Activated naive CD4-positive, alpha-beta T cell treated with anti-CD3 and anti-CD28 coated beads, Interleukin-2, amount 50 U/mL, for 72 hours (primary cell): ENCODE results near the gene EEIG1. TPM values are rescaled to one million over a fixed set of nuclear protein-coding genes. Genes with fewer than 3 reads are reported as not detected.
A peak's percentile ranks its signal among the peaks of the same experiment; 100 is the strongest.

ENCODE experiments used
- ATAC-seq, 2 donors: fragments of 150-1000 bp; cut with Tn5 transposase; 2 replicates each; pipeline ENCODE4 v1.10.0; 2021; ENCODE audit warnings: mild to moderate bottlenecking in 2 of 2, moderate library complexity in 2 of 2
- DNase-seq, 2 donors: peaks; one replicate each; pipeline ENCODE4 v3.0.0; 2021 to 2022; ENCODE audit warnings: low spot score in 2 of 2
- H3K27ac Mint-ChIP-seq, 2 donors: one replicate each; pipeline ENCODE4 v1.8.0; 2022; ENCODE audit warnings: mild to moderate bottlenecking in 2 of 2, mixed read lengths in 2 of 2
- H3K36me3 Mint-ChIP-seq, 2 donors: one replicate each; pipeline ENCODE4 v1.8.0; 2022; ENCODE audit warnings: mixed read lengths in 2 of 2
- H3K9me3 Mint-ChIP-seq, 2 donors: one replicate each; pipeline ENCODE4 v1.8.0; 2022; ENCODE audit warnings: mixed read lengths in 2 of 2
- total RNA-seq, 2 donors: library from RNA; stranded (reverse); gene quantifications; one replicate each; pipeline ENCODE4 v1.2.3, GENCODE V29; 2022

The EEIG1 gene
- total RNA-seq, 2 donors from 2014 or later = 63.1 to 96.5 TPM

- H3K36me3 Mint-ChIP-seq = peaks cover 0 to 32% of the 10 kb centered on the region in 2 donors
Observed at GRCh38 chr9:127959398-127959797, 21.4 kb downstream of the EEIG1 start.

GRCh38 chr9:127958728-127959127 is 22.1 kb downstream of the EEIG1 start:
- Mint-ChIP-seq H3K27ac (peak overlapping the region in 1 of 2 donors; percentile 82), H3K36me3 (peaks cover 0 to 32% of the 10 kb centered on the region in 2 donors), H3K9me3 (no peaks in the 10 kb centered on the region)
- no peak for DNase-seq
- ATAC-seq = no peak

More at GRCh38 chr9:127959398-127959797, 21.4 kb downstream of the EEIG1 start:
- DNase-seq (no peak), ATAC-seq (no peak)
- Mint-ChIP-seq H3K9me3 (no peaks in the 10 kb centered on the region), H3K27ac (peak overlapping the region; percentile 75 to 96)

- DNase-seq (peak; percentile 80 to 87), ATAC-seq (peak; percentile 89 to 92)
- H3K27ac Mint-ChIP-seq = peak overlapping the region; percentile 89
- H3K36me3 Mint-ChIP-seq = peaks cover 0 to 14% of the 10 kb centered on the region in 2 donors
- no peaks in the 10 kb centered on the region for H3K9me3 Mint-ChIP-seq
Observed at GRCh38 chr9:127955294-127956015, 25.3 kb downstream of the EEIG1 start.

GRCh38 chr9:127954831-127955293 is 25.9 kb downstream of the EEIG1 start:
- Mint-ChIP-seq H3K27ac (peak overlapping the region; percentile 89), H3K36me3 (peaks cover 0 to 11% of the 10 kb centered on the region in 2 donors), H3K9me3 (no peaks in the 10 kb centered on the region)
- DNase-seq = no peak
- ATAC-seq = no peak

GRCh38 chr9:127953768-127954505 is 26.9 kb downstream of the EEIG1 start:
- DNase-seq = no peak
- Mint-ChIP-seq H3K27ac (peak overlapping the region; percentile 89), H3K36me3 (peaks cover 0 to 6% of the 10 kb centered on the region in 2 donors), H3K9me3 (no peaks in the 10 kb centered on the region)
- ATAC-seq = peak in 1 of 2 donors; percentile 55

- peak overlapping the region in 1 of 2 donors; percentile 89 for H3K27ac Mint-ChIP-seq
- H3K9me3 Mint-ChIP-seq = no peaks in the 10 kb centered on the region
- H3K36me3 Mint-ChIP-seq = no peaks in the 10 kb centered on the region
- no peak for ATAC-seq
- DNase-seq = no peak
Observed at GRCh38 chr9:127953154-127953553, 27.6 kb downstream of the EEIG1 start.

GRCh38 chr9:127950513-127951289 is 30.1 kb downstream of the EEIG1 start:
- no peak for ATAC-seq
- H3K36me3 Mint-ChIP-seq = no peaks in the 10 kb centered on the region
- DNase-seq = no peak
- H3K27ac Mint-ChIP-seq = peak overlapping the region; percentile 73 to 91
- no peaks in the 10 kb centered on the region for H3K9me3 Mint-ChIP-seq

- ATAC-seq = no peak
- DNase-seq = no peak
- H3K36me3 Mint-ChIP-seq = no peaks in the 10 kb centered on the region
- H3K27ac Mint-ChIP-seq = peak overlapping the region; percentile 67 to 73
- H3K9me3 Mint-ChIP-seq = no peaks in the 10 kb centered on the region
Observed at GRCh38 chr9:127949827-127950512, 30.8 kb downstream of the EEIG1 start.

GRCh38 chr9:127947841-127948710 is 32.7 kb downstream of the EEIG1 start:
- Mint-ChIP-seq H3K27ac (peak overlapping the region; percentile 60 to 95), H3K9me3 (no peaks in the 10 kb centered on the region), H3K36me3 (no peaks in the 10 kb centered on the region)
- DNase-seq = no peak
- ATAC-seq = no peak

- Mint-ChIP-seq H3K27ac (peak overlapping the region; percentile 60 to 93), H3K36me3 (no peaks in the 10 kb centered on the region), H3K9me3 (no peaks in the 10 kb centered on the region)
- ATAC-seq = no peak
- no peak for DNase-seq
Observed at GRCh38 chr9:127946728-127947127, 34.1 kb downstream of the EEIG1 start.

- no peak for DNase-seq
- ATAC-seq = no peak
- H3K27ac Mint-ChIP-seq = peak overlapping the region; percentile 24 to 50
- no peaks in the 10 kb centered on the region for H3K36me3 Mint-ChIP-seq
- H3K9me3 Mint-ChIP-seq = no peaks in the 10 kb centered on the region
Observed at GRCh38 chr9:127945942-127946341, 34.8 kb downstream of the EEIG1 start.

GRCh38 chr9:127945338-127945737 is 35.5 kb downstream of the EEIG1 start:
- ATAC-seq (no peak), DNase-seq (no peak)
- Mint-ChIP-seq H3K36me3 (no peaks in the 10 kb centered on the region), H3K9me3 (no peaks in the 10 kb centered on the region), H3K27ac (no peak overlapping the region)

GRCh38 chr9:127944586-127945218 is 36.1 kb downstream of the EEIG1 start:
- H3K27ac Mint-ChIP-seq = peak overlapping the region in 1 of 2 donors; percentile 50
- DNase-seq (no peak), ATAC-seq (no peak)
- H3K9me3 Mint-ChIP-seq = no peaks in the 10 kb centered on the region
- no peaks in the 10 kb centered on the region for H3K36me3 Mint-ChIP-seq

- ATAC-seq (peak; percentile 84 to 87), DNase-seq (peak in 1 of 2 donors; percentile 84)
- Mint-ChIP-seq H3K9me3 (no peaks in the 10 kb centered on the region), H3K27ac (peak overlapping the region; percentile 35 to 85), H3K36me3 (no peaks in the 10 kb centered on the region)
Observed at GRCh38 chr9:127943731-127944144, 37.1 kb downstream of the EEIG1 start.

GRCh38 chr9:127943011-127943662 is 37.7 kb downstream of the EEIG1 start:
- Mint-ChIP-seq H3K27ac (peak overlapping the region; percentile 10 to 57), H3K36me3 (no peaks in the 10 kb centered on the region), H3K9me3 (no peaks in the 10 kb centered on the region)
- ATAC-seq (no peak), DNase-seq (no peak)
